Left forelimb (tissue), 1 donor: Measurements from ENCODE around the gene GALR2.

Source experiments
- DNase-seq: peaks from one replicate; pipeline ENCODE4 v3.0.0-alpha.2; 2018; ENCODE audit warnings: low spot score

Gene GALR2

DNA sequence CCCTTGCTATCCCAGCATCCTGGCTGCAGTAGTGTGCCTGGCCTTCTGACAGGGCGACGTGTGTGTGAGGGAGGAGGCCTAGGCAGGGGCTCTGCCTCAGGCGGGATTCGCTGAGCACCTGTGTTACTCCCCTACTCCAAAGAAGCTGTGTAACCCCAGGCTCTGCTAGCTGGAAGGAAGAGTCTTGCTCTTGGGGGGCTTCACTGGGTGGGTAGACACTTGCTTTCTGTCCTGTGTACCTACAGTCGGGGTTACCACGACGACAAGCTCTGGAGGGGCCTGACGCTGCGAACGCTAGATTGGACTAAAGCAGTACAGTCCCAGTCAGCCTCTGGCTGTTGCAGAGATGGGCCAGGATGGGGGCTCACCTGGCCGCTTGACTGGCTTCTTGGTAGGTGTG, 19.5 kb downstream of the GALR2 start:
- DNase-seq: no peak

DNA sequence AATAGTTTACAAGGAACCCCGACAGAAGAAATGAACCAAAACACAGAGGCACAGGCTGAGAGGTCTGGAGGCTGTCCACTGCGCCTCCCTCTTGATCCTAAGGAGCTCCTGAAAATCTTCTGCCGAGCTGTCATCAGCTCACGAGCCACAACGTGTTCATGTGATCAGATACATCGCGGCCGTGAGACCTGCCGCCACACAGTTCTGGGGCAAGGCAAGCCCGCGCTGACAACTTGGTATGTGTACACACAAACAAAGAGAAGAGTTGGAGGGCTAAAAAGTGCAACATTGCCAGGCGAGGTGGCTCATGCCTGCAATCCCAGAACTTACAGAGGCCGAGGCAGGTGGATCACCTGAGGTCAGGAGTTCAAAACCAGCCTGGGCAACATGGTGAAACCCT, 21.4 kb downstream of the GALR2 start:
- no peak for DNase-seq

DNA sequence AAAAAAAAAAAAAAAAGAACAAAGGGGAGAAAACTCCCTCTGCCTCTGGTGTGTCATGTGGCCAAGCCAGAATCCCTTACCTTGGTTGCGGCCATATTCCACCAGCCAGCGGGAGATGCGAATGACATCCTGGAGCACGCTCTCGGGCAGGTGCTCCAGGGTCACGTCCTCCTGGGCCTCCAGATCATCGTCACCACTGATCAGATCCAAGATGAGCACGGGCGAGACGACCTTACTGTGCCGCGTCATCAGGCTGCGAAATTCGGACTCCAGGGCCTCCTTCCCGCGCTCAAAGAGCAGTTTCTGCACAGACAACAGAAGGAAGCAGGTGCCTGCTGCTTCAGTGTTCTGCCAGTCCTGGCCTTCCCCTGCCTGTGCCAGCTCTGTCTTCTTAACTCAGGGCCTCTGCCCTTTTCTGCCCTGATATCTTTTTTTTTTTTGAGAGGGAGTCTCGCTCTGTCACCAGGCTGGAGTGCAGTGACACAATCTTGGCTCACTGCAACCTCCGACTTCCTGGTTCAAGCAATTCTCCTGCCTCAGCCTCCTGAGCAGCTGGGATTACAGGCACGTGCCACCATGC, 23.2 kb downstream of the GALR2 start:
- DNase-seq: no peak

DNA sequence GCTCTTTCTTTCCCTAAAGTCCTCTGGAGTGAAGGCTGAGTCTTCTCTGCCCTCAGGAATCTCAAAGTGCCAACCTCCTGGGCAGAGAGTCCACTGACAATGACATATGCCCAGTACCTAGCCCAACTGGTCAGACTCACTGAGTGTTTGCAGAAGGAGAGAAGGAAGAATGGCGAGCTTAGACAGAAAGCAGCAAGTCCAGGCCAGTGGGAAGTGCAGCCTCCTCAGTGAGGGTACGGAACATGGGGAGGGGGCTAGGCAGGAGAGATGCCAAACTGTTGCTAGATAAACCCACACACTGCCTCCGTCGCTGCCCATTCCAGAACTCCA, 28.3 kb downstream of the GALR2 start:
- no peak for DNase-seq

DNA sequence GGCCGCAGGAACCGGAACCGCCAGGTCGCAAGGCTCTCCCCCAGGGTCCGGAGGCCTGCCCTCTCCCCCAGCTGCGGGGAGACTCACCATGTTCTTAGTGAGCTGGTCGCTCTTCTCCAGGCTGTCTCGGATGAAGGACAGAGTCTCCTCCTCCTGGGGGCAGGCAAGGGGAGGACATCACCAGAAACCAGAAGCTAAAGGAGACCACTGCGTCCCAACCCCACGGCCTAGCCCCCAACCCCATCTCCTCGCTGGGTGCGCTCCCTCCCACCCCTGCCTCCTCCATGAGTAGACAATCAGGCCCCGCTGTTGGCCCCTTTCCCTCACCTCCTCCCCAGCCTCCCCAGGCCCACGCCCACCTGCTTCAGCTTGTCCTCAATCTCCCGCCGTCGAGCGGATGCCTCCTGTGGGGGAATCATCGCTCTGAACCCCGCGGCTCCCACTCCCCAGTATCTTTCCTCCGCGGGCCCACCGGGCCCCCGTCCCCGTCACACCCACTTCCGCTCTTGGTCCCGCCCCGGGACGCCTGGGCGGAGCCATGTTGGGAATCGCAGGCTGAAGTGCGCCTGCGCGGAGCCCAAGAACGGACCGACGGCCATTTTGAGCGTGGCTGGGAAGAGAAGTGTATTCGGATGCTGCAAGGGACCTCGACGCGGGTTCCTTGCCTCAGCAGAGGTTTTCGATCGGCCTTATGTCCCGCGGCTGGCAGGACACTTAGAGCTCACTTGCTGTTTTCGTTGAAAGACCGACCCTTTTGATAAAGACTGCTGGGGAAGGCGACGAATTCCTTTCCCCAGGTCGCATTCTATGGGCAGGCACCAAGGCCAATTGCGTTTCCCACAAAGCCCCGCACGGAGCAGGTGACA, 28.9 kb downstream of the GALR2 start, which contains the start of gene EXOC7:
Gene EXOC7 (minus strand): TSS at position 514 of the 866 bp plus-strand sequence. CDS start 95 bp downstream, at position 419.
- DNase-seq: peak; percentile 94

DNA sequence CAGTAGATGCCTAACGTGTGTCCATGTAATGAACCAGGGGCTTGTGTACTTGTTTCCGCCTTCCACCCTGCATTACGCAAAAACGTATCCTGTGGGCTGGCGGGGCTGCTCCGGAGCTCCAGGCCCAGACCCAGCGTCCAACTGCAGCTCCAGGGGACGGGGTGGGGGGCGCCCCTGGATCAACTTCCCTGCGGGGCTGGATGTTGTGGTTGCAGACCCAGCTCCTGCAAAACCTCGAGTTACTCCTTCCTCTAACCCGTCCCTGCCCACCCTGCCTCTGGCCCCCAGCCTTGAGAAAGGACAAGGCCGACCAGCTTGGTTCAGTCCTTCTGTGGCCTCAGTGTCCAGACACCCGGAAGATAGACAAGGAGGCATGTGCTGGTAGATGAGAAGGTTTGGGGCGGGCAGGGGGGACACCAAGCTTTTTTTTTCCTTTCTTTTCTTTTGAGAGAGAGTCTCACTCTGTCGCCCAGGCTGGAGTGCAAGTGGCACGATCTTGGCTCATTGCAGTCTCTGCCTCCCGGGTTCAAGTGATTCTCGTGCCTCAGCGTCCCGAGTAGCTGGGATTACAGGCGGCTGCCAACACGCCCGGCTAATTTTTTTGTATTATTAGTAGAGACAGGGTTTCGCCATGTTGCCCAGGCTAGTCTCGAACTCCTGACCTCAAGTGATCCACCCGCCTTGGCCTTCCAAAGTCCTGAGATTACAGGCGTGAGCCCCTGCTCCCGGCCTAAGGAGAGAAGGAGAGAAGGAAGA, 29.7 kb downstream of the GALR2 start:
- DNase-seq: peak; percentile 63

DNA sequence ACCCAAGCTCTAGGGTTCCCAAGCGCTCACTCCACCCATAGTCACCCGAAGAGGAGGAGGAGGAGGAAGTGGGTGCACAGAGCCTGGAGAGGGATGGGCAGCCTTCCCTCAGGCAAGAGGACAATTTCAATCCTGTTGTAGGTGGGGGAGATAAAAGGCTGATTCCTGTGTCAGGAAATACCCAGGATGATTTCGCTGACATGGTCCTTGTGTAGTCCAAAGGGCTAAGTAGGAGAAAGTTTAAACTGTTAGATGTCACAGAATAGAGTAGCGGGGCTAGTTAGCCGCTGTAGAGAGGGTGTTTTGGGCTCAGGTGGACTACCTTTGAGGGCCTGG, 30.3 kb downstream of the GALR2 start:
- no peak for DNase-seq

DNA sequence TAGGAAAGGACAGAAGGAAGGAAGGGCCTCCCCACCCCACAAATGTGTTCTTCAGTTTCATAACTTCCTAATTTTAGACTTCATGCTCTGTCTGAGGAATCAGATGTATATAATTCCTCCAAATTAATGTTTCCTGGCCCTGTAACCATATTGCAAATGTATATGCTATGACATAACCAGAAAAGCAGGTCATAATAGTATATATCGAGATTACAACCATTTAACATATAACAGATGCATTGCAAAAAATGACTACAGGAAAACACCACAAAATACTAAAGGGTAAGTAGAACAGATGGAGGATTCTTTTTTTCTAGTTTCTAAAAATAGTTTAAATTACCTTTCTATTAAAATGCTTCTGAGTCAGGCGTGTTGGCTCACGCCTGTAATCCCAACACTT, 32.1 kb downstream of the GALR2 start:
- no peak for DNase-seq

DNA sequence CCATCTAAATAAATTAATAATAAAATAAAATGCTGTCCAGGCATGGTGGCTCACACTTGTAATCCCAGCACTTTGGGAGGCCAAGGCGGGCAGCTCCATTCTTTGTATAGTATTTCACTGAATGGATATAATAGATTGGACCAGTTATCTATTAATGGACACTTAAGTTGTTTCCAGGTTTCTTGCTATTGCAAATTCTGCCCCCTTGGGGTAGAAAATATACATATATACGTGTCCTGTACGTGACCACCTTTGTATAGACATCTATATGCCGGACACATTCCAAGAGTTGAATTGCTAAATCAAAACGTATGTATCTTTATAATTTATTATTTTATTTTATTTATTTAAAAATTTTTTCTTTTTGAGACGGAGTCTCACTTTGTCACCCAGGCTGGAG, 32.9 kb downstream of the GALR2 start:
- no peak for DNase-seq

DNA sequence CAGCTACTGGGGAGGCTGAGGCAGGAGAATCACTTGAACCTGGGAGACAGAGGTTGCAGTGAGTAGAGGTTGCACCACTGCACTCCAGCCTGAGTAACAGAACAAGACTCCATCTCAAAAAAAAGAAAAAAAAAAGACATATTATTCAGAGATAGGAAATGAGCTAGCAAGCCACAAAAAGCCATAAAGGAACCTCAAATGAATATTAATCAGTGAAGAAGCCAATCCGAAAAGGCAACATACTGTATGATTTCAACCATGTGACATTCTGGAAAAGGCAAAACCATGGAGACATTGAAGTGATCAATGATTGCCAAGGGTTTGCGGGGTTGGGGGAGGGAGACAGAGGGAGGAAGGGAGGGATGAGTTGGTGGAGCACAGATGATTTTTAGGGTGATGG, 37.4 kb downstream of the GALR2 start:
- no peak for DNase-seq

DNA sequence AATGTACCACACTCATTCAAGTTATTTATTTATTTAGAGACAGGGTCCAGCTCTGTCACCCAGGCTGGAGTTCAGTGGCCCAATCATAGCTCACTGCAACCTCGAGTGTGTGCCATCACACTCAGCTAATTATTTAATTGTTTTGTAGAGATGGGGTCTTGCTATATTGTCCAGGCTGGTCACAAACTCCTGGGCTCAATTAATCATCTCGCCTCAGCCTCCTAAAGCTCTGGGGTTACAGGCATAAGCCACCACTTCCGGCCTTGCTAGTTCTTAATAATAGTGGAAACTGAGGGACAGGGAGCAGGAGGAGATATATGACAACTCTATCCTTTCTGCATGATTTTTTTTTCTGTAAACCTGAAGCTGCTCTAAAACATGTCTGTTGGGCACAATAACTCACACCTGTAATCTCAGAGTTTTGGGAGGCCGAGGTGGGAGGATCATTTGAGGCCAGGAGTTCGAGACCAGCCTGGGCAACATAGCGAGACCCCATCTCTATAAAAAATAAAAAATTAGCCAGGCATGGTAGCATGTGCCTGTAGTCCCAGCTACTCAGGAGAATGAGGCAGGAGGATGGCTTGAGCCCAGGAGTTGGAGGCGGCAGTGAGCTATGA, 40.7 kb downstream of the GALR2 start:
- no peak for DNase-seq

DNA sequence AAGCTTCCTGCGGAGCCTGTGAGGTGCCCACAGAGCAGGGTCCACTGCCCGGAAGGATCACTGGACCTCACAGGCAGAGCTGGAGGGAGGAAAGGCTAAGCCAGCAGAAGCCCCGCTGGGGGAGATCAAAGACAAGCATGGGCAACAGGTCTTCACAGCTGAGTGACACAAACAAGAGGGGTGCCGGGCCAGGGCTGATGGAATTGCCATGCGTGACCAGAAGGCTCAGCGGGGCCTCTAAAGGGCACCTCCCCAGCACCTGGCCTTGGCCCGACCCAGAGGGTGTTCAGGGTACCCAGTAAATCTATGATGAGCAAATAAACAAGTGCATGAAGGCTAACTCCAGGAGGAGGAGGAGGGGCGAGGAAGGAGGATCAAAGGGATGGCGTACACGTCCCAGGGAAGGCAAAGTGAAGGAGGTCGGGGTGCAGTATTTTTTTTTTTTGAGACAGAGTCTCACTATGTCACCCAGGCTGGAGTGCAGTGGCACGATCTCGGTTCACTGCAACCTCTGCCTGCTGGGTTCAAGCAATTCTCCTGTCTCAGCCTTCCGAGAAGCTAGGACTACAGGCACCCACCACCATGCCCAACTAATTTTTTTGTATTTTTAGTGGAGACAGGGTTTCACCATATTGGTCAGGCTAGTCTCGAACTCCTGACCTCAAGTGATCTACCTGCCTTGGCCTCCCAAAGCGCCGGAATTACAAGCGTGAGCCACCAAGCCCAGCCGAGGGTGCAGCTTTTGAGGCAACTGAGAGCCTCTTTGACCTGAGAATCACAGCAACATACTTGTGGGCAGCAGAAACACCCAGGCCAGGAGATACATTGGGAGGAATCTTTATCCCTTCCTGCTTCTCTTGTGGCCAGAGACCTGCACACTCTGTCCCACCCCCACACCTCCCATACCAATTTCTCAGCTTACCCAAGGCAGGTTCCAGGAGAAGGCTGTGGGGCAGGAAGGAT, 45.1 kb downstream of the GALR2 start:
- no peak for DNase-seq

DNA sequence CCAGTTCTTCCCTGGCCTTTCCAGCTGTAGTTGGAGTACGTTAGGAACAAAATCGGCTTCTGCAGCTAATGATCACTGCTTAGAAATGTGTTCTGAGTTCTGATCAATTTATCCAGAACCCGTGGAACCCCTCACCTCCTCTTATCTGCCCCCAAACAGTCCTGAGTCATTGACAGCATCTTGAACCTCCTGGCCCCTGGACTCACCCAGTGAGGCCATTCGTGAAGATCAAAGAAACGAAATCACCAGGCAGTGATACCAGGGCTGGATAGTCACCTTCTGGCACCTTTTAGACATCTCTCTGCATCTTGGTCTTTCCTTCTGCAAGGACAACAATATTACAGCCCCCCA, 46.1 kb downstream of the GALR2 start:
- DNase-seq: no peak

DNA sequence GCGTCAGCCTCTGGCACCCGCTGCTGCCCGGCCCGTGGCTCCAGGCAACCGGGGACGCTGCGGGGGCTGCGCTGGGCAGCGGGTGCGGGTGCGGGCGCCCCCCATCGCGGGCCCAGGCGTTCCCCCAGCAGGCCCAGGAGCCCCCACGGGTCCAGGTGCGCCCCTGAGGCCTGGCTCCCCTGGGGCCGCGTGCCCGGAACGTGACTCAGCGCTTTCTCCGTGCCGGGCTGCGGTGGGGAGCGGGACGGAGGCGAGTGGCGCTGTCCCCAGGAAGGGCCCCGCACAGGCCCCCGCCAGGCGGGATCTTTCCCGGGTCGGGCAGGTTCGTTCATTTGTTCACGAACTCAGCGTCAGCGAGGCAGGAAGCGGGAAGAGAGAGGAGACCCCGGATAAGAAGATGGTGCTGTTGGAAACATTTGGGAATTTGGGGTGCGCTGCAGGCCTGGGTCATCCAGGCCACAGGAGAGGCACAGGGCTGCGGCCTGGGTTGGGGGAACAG, 47.4 kb downstream of the GALR2 start:
- no peak for DNase-seq

DNA sequence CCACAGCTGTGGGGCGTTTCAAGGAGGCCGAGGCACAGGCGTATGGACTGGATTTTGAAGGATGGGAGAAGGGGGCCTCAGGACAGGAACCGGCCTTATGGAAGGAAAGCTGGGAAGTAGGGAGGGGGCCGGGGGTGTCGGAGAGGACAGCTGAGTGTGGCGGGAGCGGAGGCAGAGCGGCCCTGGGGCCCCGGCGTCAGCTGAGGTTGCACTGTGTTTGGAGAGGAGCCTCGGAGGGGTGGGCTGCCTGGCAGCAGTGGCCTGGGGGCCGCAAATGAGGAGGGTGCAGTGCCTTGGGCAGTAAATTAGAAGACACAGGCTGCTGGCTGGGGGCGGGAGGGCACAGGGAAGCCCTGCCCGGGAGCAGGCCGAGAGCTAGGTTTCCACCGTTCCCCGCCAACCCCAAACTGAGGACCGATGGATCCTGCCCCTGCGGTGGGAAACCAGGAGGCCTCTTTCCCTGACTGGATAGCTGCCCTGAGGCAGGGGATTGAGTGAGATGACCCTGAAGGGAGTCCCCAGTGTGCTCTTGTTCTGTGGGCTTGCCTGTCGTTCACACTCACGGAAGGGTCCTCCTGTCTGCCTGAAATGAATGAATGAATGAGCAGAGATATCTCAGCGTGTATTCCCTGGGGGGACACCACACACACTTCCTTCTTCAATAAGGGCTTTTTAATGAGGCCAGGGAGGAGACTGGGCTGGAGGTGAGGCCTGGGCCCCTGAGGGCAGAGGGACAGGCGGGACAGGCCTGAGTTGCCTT, 48.0 kb downstream of the GALR2 start:
- no peak for DNase-seq

DNA sequence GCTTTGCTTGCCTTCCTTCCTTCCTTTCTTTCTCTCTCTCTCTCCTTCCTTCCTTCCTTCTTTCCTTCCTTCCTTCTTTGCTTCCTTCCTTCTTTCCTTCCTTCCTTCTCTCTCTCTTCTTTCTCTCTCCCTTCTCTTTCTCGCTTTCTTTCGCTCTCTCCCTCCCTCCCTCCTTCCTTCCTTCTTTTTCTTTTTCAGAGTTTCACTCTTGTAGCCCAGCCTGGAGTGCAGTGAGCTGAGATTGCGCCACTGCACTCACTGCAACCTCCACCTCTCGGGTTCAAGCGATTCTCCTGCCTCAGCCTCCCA, 48.6 kb downstream of the GALR2 start:
- no peak for DNase-seq

DNA sequence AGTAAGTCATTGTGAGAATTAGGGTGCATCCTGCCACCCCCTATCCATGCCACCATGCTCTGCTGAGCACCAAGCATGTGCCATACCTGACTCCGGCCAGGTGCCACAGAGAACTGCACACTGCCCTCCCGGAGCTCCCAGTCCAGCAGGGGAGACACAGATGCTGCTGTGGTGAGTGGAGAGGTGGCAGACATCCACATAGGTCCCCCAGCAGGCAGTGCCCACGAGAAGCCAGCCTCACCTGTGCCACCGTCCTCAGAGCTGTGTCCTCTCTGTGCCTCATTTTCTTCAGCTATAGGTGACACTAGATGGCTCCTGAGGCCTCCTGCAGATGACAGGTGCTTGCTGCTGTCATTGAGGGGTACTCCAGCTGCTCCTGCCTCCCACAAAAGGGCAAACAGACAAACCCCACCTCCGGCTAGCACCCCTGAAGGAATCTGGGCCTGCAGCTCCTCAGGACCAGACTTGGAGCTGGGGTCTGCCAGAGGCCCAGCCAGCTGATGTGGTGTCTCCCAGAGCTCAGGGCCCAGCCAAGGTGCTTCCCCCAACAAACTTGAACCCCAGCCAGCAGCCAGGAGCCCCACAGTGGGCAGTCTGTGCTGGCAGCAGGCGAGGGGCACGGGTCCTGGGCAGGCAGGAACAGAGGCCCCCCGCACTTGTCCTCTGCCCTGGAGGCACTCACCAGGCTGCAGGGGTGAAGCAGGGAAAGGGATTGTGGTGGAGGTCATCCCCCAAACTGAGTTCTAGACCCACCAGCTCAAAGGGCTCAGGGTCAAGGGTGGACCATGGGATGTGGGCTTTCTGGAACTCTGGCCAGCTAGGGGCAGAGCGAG, 49.4 kb downstream of the GALR2 start:
- no peak for DNase-seq

DNA sequence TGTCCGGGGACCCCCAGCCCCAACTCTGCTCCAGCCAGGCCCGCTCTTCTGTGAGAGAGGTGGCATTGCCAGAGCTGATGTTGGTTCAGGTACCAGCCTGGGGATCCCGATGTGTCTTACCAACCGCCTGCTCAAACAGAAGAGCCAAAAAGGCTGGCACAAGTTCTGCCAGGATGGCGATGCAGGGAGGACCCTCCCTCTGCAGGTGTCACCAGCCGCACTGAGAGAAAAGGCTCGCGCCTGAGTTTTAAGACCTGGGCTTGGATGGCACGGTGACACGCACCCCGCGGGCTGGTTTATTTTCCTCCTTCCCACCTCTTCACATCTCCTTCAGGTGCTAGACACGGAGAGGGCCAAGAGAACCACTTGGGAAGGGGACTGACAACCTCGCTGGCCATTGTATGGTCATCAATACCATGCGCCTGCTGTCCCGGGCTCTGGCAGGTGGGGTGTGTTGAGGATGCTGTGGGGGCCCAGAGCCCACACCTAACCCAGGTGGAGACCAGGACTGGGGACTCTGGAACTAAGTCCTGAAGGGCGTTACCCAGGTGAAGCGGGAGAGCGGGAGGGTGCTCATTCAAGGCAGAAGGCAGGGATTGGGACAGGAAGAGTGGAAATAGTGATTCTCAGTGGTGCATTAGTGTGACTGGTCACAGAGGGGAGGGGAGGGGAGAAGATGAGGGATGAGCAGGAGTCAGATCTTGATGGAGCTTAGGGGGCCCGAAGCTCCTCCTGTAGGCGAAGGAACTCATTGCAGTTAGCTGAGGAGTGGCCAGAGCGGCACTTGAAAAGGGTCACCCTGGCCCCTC, 50.2 kb downstream of the GALR2 start:
- DNase-seq: no peak

DNA sequence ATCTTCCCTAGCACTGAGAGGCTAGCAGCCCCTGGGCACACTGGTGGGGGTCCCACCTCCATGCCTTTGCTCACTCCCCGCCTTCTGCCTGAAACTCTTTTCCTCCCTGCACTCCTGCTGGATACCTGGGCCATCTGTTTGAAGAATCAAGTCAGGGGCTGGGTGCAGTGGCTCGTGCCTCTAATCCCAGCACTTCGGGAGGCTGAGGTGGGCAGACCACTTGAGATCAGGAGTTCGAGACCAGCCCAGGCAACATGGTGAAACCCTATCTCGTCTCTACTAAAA, 50.8 kb downstream of the GALR2 start:
- DNase-seq: no peak
